Hepatocyte (in vitro differentiated cells): ENCODE measurements around the gene CHST4. TPM values are rescaled to one million over a fixed set of nuclear protein-coding genes. Genes with fewer than 3 reads are reported as not detected.

Experiments
- DNase-seq: peaks from one replicate; pipeline ENCODE4 v3.0.0-alpha.2; 2016; ENCODE audit warnings: low spot score
- H2AFZ ChIP-seq: fragments of 200-600 bp; sonication (generic); 2 replicates; pipeline ENCODE4 v1.6.0; 2016; ENCODE audit warnings: antibody characterized with exemption, mild to moderate bottlenecking
- H3K27ac ChIP-seq: fragments of 200-600 bp; sonication (generic); 2 replicates; pipeline ENCODE4 v1.5.1; 2016; ENCODE audit warnings: mild to moderate bottlenecking
- H3K27me3 ChIP-seq: fragments of 200-600 bp; sonication (generic); 2 replicates; pipeline ENCODE4 v1.6.1; 2016
- H3K36me3 ChIP-seq: fragments of 200-600 bp; sonication (generic); replicated peaks from 2 replicates; pipeline ENCODE4 v1.5.1; 2016; ENCODE audit warnings: low read depth; ENCODE audit not compliant: insufficient read depth
- H3K4me1 ChIP-seq: fragments of 200-600 bp; sonication (generic); 2 replicates; pipeline ENCODE4 v1.5.1; 2016; ENCODE audit warnings: mild to moderate bottlenecking, moderate library complexity; ENCODE audit not compliant: insufficient read depth
- H3K4me2 ChIP-seq: fragments of 200-600 bp; sonication (generic); 2 replicates; pipeline ENCODE4 v1.6.0; 2016
- H3K4me3 ChIP-seq: fragments of 200-600 bp; sonication (generic); 2 replicates; pipeline ENCODE4 v1.5.1; 2016; ENCODE audit warnings: mild to moderate bottlenecking
- H3K79me2 ChIP-seq: fragments of 200-600 bp; sonication (generic); 2 replicates; pipeline ENCODE4 v1.6.0; 2017; ENCODE audit warnings: mild to moderate bottlenecking
- H3K9me2 ChIP-seq: fragments of 200-600 bp; sonication (generic); replicated peaks from 2 replicates; pipeline ENCODE4 v1.6.0; 2017; ENCODE audit warnings: mild to moderate bottlenecking; ENCODE audit not compliant: insufficient read depth
- H3K9me3 ChIP-seq: fragments of 200-600 bp; sonication (generic); 2 replicates; pipeline ENCODE4 v1.5.1; 2016; ENCODE audit warnings: low read depth, mild to moderate bottlenecking
- H4K20me1 ChIP-seq: fragments of 200-600 bp; sonication (generic); 2 replicates; pipeline ENCODE4 v1.6.0; 2016; ENCODE audit warnings: mild to moderate bottlenecking; ENCODE audit not compliant: insufficient read depth, poor library complexity, severe bottlenecking
- CTCF ChIP-seq: fragments of 200-600 bp; sonication (generic); IDR thresholded peaks from 2 replicates; pipeline ENCODE4 v1.5.1; 2016; ENCODE audit warnings: antibody characterized with exemption, mild to moderate bottlenecking; ENCODE audit not compliant: poor library complexity
- EZH2 ChIP-seq: fragments of 200-600 bp; sonication (generic); IDR thresholded peaks from 2 replicates; pipeline ENCODE4 v1.6.1; 2016; ENCODE audit warnings: antibody characterized with exemption, mild to moderate bottlenecking, borderline replicate concordance
- EZH2phosphoT487 ChIP-seq: fragments of 200-600 bp; sonication (generic); IDR thresholded peaks from one replicate; pipeline ENCODE4 v1.6.1; 2018; ENCODE audit warnings: antibody characterized with exemption, mild to moderate bottlenecking, low read depth, moderate library complexity; ENCODE audit not compliant: unreplicated experiment, severe bottlenecking
- WGBS: methylation state at CpG from one replicate; pipeline ENCODE4 v1.1.6; 2016; ENCODE audit warnings: low lambda C conversion rate; ENCODE audit errors: missing lambda C conversion rate; 5-methylcytosine and 5-hydroxymethylcytosine counted together
- polyA plus RNA-seq: library from polyadenylated mRNA; unstranded; fragments of >200 nt; fragmentation: Nextera tagmentation; extraction: Ambion mirVana; gene quantifications from 2 replicates; pipeline ENCODE4 v1.2.1, GENCODE V29; 2016
- total RNA-seq: library from RNA; depleted of rRNA; stranded (reverse); fragments of >200 nt; gene quantifications from 2 replicates; pipeline ENCODE4 v1.2.3, GENCODE V29; 2014

Gene CHST4
- total and polyA plus RNA-seq, 2 experiments from 2014 or later = 0.06 to 0.10 TPM

- Histone ChIP-seq H3K36me3 (no peaks in the 10 kb centered on the region), H3K4me2 (no peak overlapping the region), H3K4me3 (no peak overlapping the region), H3K27me3 (no peaks in the 10 kb centered on the region), H2AFZ (no peak overlapping the region), H3K4me1 (peaks cover 12% of the 10 kb centered on the region), H3K9me3 (no peaks in the 10 kb centered on the region), H3K79me2 (peaks cover 2% of the 10 kb centered on the region), H3K27ac (no peak overlapping the region), H3K9me2 (no peaks in the 10 kb centered on the region), H4K20me1 (no peaks in the 10 kb centered on the region)
- no peak for DNase-seq
- WGBS = 91% methylated on average over 1 of the region's 1 CpG
- no peak for TF ChIP-seq CTCF
- TF ChIP-seq EZH2 = no peak
- TF ChIP-seq EZH2phosphoT487 = no peak
Measured at GRCh38 chr16:71562552-71562951, 36.3 kb downstream of the CHST4 start.

GRCh38 chr16:71564335-71564967 is 38.2 kb downstream of the CHST4 start:
- H3K79me2 ChIP-seq = peaks cover 2% of the 10 kb centered on the region
- TF ChIP-seq CTCF = no peak
- no peak for TF ChIP-seq EZH2
- TF ChIP-seq EZH2phosphoT487 = no peak
- H3K4me2 ChIP-seq = peak overlapping the region; percentile 76
- no peaks in the 10 kb centered on the region for H3K36me3 ChIP-seq
- H3K4me3 ChIP-seq = peak overlapping the region; percentile 41
- H3K27me3 ChIP-seq = no peaks in the 10 kb centered on the region
- no peaks in the 10 kb centered on the region for H3K9me2 ChIP-seq
- peaks cover 12% of the 10 kb centered on the region for H3K4me1 ChIP-seq
- peak overlapping the region; percentile 90 for H2AFZ ChIP-seq
- H4K20me1 ChIP-seq = no peaks in the 10 kb centered on the region
- H3K27ac ChIP-seq = peak overlapping the region; percentile 90
- H3K9me3 ChIP-seq = no peaks in the 10 kb centered on the region
- no peak for DNase-seq
- 8% methylated on average over 19 of the region's 19 CpGs for whole genome bisulfite sequencing

GRCh38 chr16:71565812-71566700 is 39.8 kb downstream of the CHST4 start:
- H3K36me3 ChIP-seq = no peaks in the 10 kb centered on the region
- H3K4me3 ChIP-seq = no peak overlapping the region
- no peaks in the 10 kb centered on the region for H3K9me3 ChIP-seq
- H2AFZ ChIP-seq = peak overlapping the region; percentile 90
- H4K20me1 ChIP-seq = no peaks in the 10 kb centered on the region
- H3K4me1 ChIP-seq = peaks cover 12% of the 10 kb centered on the region
- H3K27ac ChIP-seq = peak overlapping the region; percentile 90
- no peak for DNase-seq
- H3K79me2 ChIP-seq = peaks cover 2% of the 10 kb centered on the region
- no peaks in the 10 kb centered on the region for H3K9me2 ChIP-seq
- H3K4me2 ChIP-seq = peak overlapping the region; percentile 76
- TF ChIP-seq CTCF (no peak), EZH2 (no peak)
- WGBS = 41% methylated on average over 9 of the region's 9 CpGs
- no peaks in the 10 kb centered on the region for H3K27me3 ChIP-seq
